Measurements from ENCODE around the gene GSTM4. TPM values are rescaled to one million over a fixed set of nuclear protein-coding genes. Genes with fewer than 3 reads are reported as not detected.
"Not testable (repeated sequence)": the region's sequence is repeated elsewhere in the genome, so short reads cannot be mapped to it uniquely, and the experiment has no call there.

Gene GSTM4
- total and polyA plus RNA-seq, 8 donors, result 7.5 to 63.6 (median 24.2) TPM

GRCh38 chr1:109671067-109671466 is 15.2 kb downstream of the GSTM4 start:
- 87 to 96% (median 93%) methylated on average over 2 to 5 of the region's 5 CpGs for WGBS, 5 donors
- TF ChIP-seq POLR2AphosphoS5 (IDR thresholded peaks at IDR 0.05), result no peak
- no peak for TF ChIP-seq POLR2A (IDR thresholded peaks at IDR 0.05)
- no peak for TF ChIP-seq EP300 (IDR thresholded peaks at IDR 0.05)
- no peak for TF ChIP-seq CTCF (IDR thresholded peaks at IDR 0.05)
- Histone ChIP-seq H3K27me3 (no peaks in the 10 kb centered on the region), H3K9me3 (no peaks in the 10 kb centered on the region), H3K36me3 (peaks cover 0 to 30% (median 7%) of the 10 kb centered on the region in 4 donors), H3K27ac (no peak overlapping the region), H3K4me1 (peaks cover 10 to 19% (median 14%) of the 10 kb centered on the region in 4 donors), H3K4me3 (no peak overlapping the region)
- DNase-seq, result no peak
- intact Hi-C loops (cut with DNase I; ENCODE audit: low total_unique reads), result no loop called here

GRCh38 chr1:109673861-109674260 is 18.0 kb downstream of the GSTM4 start:
- DNase-seq; H3K27me3 ChIP-seq; H3K4me1 ChIP-seq; intact Hi-C loops (cut with DNase I; ENCODE audit: low total_unique reads); H3K4me3 ChIP-seq; H3K9me3 ChIP-seq; H3K27ac ChIP-seq: not testable (repeated sequence)
- peaks cover 0 to 30% (median 7%) of the 10 kb centered on the region in 4 donors for H3K36me3 ChIP-seq
- WGBS, 5 donors, result 65 to 89% (median 77%) methylated on average over 2 of the region's 2 CpGs

GRCh38 chr1:109676683-109677381 is 20.9 kb downstream of the GSTM4 start:
- intact Hi-C loops (cut with DNase I; ENCODE audit: low total_unique reads); DNase-seq: not testable (repeated sequence)

GRCh38 chr1:109677459-109677858 is 21.6 kb downstream of the GSTM4 start:
- no peak for DNase-seq
- no peaks in the 10 kb centered on the region for H3K27me3 ChIP-seq
- TF ChIP-seq EP300 (IDR thresholded peaks at IDR 0.05) (no peak), POLR2AphosphoS5 (IDR thresholded peaks at IDR 0.05) (no peak), POLR2A (IDR thresholded peaks at IDR 0.05) (no peak), CTCF (IDR thresholded peaks at IDR 0.05) (no peak)
- intact Hi-C loops (cut with DNase I; ENCODE audit: low total_unique reads), result no loop called here
- 55 to 71% (median 58%) methylated on average over 3 of the region's 3 CpGs for WGBS, 5 donors
- H3K36me3 ChIP-seq, result peaks cover 0 to 15% (median 5%) of the 10 kb centered on the region in 4 donors
- H3K27ac ChIP-seq, result no peak overlapping the region
- no peaks in the 10 kb centered on the region for H3K4me1 ChIP-seq
- no peak overlapping the region for H3K4me3 ChIP-seq
- no peaks in the 10 kb centered on the region for H3K9me3 ChIP-seq

More at GRCh38 chr1:109676683-109677381, 20.9 kb downstream of the GSTM4 start:
- H3K27me3 ChIP-seq, H3K4me3 ChIP-seq, H3K27ac ChIP-seq, H3K9me3 ChIP-seq, H3K4me1 ChIP-seq: not testable (repeated sequence)
- H3K36me3 ChIP-seq, result peaks cover 0 to 21% (median 5%) of the 10 kb centered on the region in 4 donors
- WGBS, 5 donors, result 80 to 95% (median 93%) methylated on average over 3 of the region's 3 CpGs

GRCh38 chr1:109678637-109679036 is 22.7 kb downstream of the GSTM4 start:
- H3K4me3 ChIP-seq; H3K27me3 ChIP-seq; intact Hi-C loops (cut with DNase I; ENCODE audit: low total_unique reads); H3K27ac ChIP-seq; H3K9me3 ChIP-seq; DNase-seq; H3K4me1 ChIP-seq; H3K36me3 ChIP-seq: not testable (repeated sequence)
- 84 to 92% (median 87%) methylated on average over 2 of the region's 2 CpGs for WGBS, 5 donors

- intact Hi-C loops (cut with DNase I; ENCODE audit: low total_unique reads); H3K4me1 ChIP-seq; H3K9me3 ChIP-seq; H3K27ac ChIP-seq; H3K36me3 ChIP-seq; H3K27me3 ChIP-seq; DNase-seq; H3K4me3 ChIP-seq: not testable (repeated sequence)
- 82 to 100% (median 84%) methylated on average over 1 to 6 of the region's 6 CpGs; no CpG with 5 or more reads in 2 of the 5 donors for WGBS, 5 donors
Observed at GRCh38 chr1:109684777-109685176, 28.9 kb downstream of the GSTM4 start.

- WGBS, 5 donors, result 18 to 22% methylated on average over 1 of the region's 1 CpG; no CpG with 5 or more reads in 3 of the 5 donors
- H3K4me3 ChIP-seq; H3K9me3 ChIP-seq; H3K27me3 ChIP-seq; H3K36me3 ChIP-seq; H3K4me1 ChIP-seq; H3K27ac ChIP-seq; intact Hi-C loops (cut with DNase I; ENCODE audit: low total_unique reads): not testable (repeated sequence)
- peak in 1 of 2 donors; percentile 61 for DNase-seq
Observed at GRCh38 chr1:109685399-109685798, 29.5 kb downstream of the GSTM4 start.

- H3K9me3 ChIP-seq; H3K27me3 ChIP-seq; H3K36me3 ChIP-seq; DNase-seq; H3K4me3 ChIP-seq; intact Hi-C loops (cut with DNase I; ENCODE audit: low total_unique reads); H3K4me1 ChIP-seq: not testable (repeated sequence)
- H3K27ac ChIP-seq, result peak overlapping the region in 2 of 5 donors; percentile 21 to 32
- WGBS, 5 donors, result 39 to 48% methylated on average over 4 of the region's 4 CpGs; no CpG with 5 or more reads in 3 of the 5 donors
Observed at GRCh38 chr1:109685890-109686289, 30.0 kb downstream of the GSTM4 start.

- H3K36me3 ChIP-seq; H3K27me3 ChIP-seq; H3K9me3 ChIP-seq; H3K4me1 ChIP-seq; DNase-seq; intact Hi-C loops (cut with DNase I; ENCODE audit: low total_unique reads): not testable (repeated sequence)
- WGBS, 5 donors, result 34 to 51% (median 38%) methylated on average over 3 to 11 of the region's 11 CpGs; no CpG with 5 or more reads in 2 of the 5 donors
- Histone ChIP-seq H3K27ac (peak overlapping the region in 2 of 5 donors; percentile 72 to 90), H3K4me3 (peak overlapping the region in 1 of 4 donors; percentile 56)
Observed at GRCh38 chr1:109687109-109687508, 31.2 kb downstream of the GSTM4 start.

Data from stomach (tissue), 9 donors.